Stomach (tissue), 4 donors: ENCODE results near the gene SNRNP70.

Source experiments
- CTCF ChIP-seq, 7 experiments: fragments of 450-650 bp in 4 of 7; fragments of 200-600 bp in 3 of 7; sonication (generic) in 3 of 7; IDR thresholded peaks; one replicate each; pipeline ENCODE4 v1.5.1; 2016 to 2019; ENCODE audit warnings: antibody characterized with exemption in 7 of 7, control low read depth in 2 of 7, mild to moderate bottlenecking in 1 of 7
- EP300 ChIP-seq: sonication (generic); formaldehyde crosslinking; IDR thresholded peaks from one replicate; pipeline ENCODE4 v1.6.1; 2017; ENCODE audit warnings: antibody characterized with exemption
- POLR2A ChIP-seq, 4 donors: fragments of 450-650 bp; IDR thresholded peaks; one replicate each; pipeline ENCODE4 v1.6.1; 2016; ENCODE audit warnings: antibody characterized with exemption in 4 of 4, control low read depth in 2 of 4, mild to moderate bottlenecking in 1 of 4, moderate library complexity in 1 of 4

- no peak for TF ChIP-seq CTCF (IDR thresholded peaks at IDR 0.05)
- TF ChIP-seq EP300: no peak
- TF ChIP-seq POLR2A (IDR thresholded peaks at IDR 0.05): no peak
Observed at GRCh38 chr19:49057636-49058234, 27.5 kb upstream of the SNRNP70 start, which contains the start of gene CGB7.
